Measurements from ENCODE around the gene CALM1. TPM values are rescaled to one million over a fixed set of nuclear protein-coding genes. Genes with fewer than 3 reads are reported as not detected.

Gene CALM1
- total and polyA plus RNA-seq, 3 donors from 2014 or later = 379 to 526 (median 428) TPM

GRCh38 chr14:90423166-90423565 lies 26.3 kb downstream of the CALM1 start:
- Histone ChIP-seq H3K27me3 (no peaks in the 10 kb centered on the region), H3K36me3 (ENCODE audit: low read depth, missing control alignments) (no peaks in the 10 kb centered on the region), H3K27ac (no peak overlapping the region), H3K9me3 (no peaks in the 10 kb centered on the region), H3K4me1 (no peaks in the 10 kb centered on the region), H3K4me3 (no peak overlapping the region)
- WGBS, 2 donors = 98% methylated on average over 6 to 12 of the region's 13 CpGs
- no peak for TF ChIP-seq CTCF (IDR thresholded peaks at IDR 0.05)
- TF ChIP-seq POLR2A (IDR thresholded peaks at IDR 0.05) = no peak
- intact Hi-C loops (cut with DNase I; ENCODE audit: low total_unique reads) = no loop called here
- DNase-seq = no peak

- Histone ChIP-seq H3K27me3 (no peaks in the 10 kb centered on the region), H3K4me3 (no peak overlapping the region), H3K4me1 (no peaks in the 10 kb centered on the region), H3K36me3 (ENCODE audit: low read depth, missing control alignments) (no peaks in the 10 kb centered on the region), H3K27ac (no peak overlapping the region), H3K9me3 (no peaks in the 10 kb centered on the region)
- no peak for TF ChIP-seq POLR2A (IDR thresholded peaks at IDR 0.05)
- no peak for TF ChIP-seq CTCF (IDR thresholded peaks at IDR 0.05)
- WGBS, 2 donors = 88 to 96% methylated on average over 6 of the region's 6 CpGs
- DNase-seq = no peak
- intact Hi-C loops (cut with DNase I; ENCODE audit: low total_unique reads) = no loop called here
These were observed 27.2 kb downstream of the CALM1 start for GRCh38 chr14:90424075-90424474.

- no peak for DNase-seq
- TF ChIP-seq POLR2A (IDR thresholded peaks at IDR 0.05) (no peak), CTCF (IDR thresholded peaks at IDR 0.05) (no peak)
- Histone ChIP-seq H3K4me3 (no peak overlapping the region), H3K27ac (no peak overlapping the region), H3K36me3 (ENCODE audit: low read depth, missing control alignments) (no peaks in the 10 kb centered on the region), H3K4me1 (no peaks in the 10 kb centered on the region), H3K27me3 (no peaks in the 10 kb centered on the region), H3K9me3 (no peaks in the 10 kb centered on the region)
- 77 to 78% methylated on average over 17 of the region's 17 CpGs for WGBS, 2 donors
- intact Hi-C loops (cut with DNase I; ENCODE audit: low total_unique reads) = no loop called here
These were observed 28.0 kb downstream of the CALM1 start for GRCh38 chr14:90424686-90425372.

GRCh38 chr14:90425373-90425879 lies 28.6 kb downstream of the CALM1 start:
- H3K36me3 ChIP-seq (ENCODE audit: low read depth, missing control alignments) = no peaks in the 10 kb centered on the region
- DNase-seq = no peak
- no peaks in the 10 kb centered on the region for H3K9me3 ChIP-seq
- intact Hi-C loops (cut with DNase I; ENCODE audit: low total_unique reads) = no loop called here
- H3K4me3 ChIP-seq = no peak overlapping the region
- H3K27ac ChIP-seq = no peak overlapping the region
- no peaks in the 10 kb centered on the region for H3K4me1 ChIP-seq
- no peak for TF ChIP-seq POLR2A (IDR thresholded peaks at IDR 0.05)
- no peak for TF ChIP-seq CTCF (IDR thresholded peaks at IDR 0.05)
- no peaks in the 10 kb centered on the region for H3K27me3 ChIP-seq
- 89 to 95% methylated on average over 7 to 9 of the region's 9 CpGs for WGBS, 2 donors

GRCh38 chr14:90426031-90426540 lies 29.3 kb downstream of the CALM1 start:
- Histone ChIP-seq H3K27ac (no peak overlapping the region), H3K9me3 (no peaks in the 10 kb centered on the region), H3K27me3 (no peaks in the 10 kb centered on the region), H3K4me1 (no peaks in the 10 kb centered on the region), H3K36me3 (ENCODE audit: low read depth, missing control alignments) (no peaks in the 10 kb centered on the region), H3K4me3 (no peak overlapping the region)
- WGBS, 2 donors = 88 to 92% methylated on average over 7 to 10 of the region's 10 CpGs
- no peak for DNase-seq
- intact Hi-C loops (cut with DNase I; ENCODE audit: low total_unique reads) = no loop called here
- TF ChIP-seq POLR2A (IDR thresholded peaks at IDR 0.05) (no peak), CTCF (IDR thresholded peaks at IDR 0.05) (no peak)

Measured in testis (tissue), 3 donors.